GM10266 (cell line): Measurements from ENCODE around the gene RPS23.

Source experiments
- DNase-seq: peaks from one replicate; pipeline ENCODE4 v3.0.0; 2012; ENCODE audit errors: extremely low spot score
- CTCF ChIP-seq: IDR thresholded peaks from 2 replicates; pipeline ENCODE4 v1.5.1; 2012; ENCODE audit warnings: mild to moderate bottlenecking, low read depth; ENCODE audit not compliant: control insufficient read depth, insufficient read depth; ENCODE audit errors: missing control alignments

RPS23 gene

GRCh38 chr5:82301190-82301589, 23.0 kb upstream of the RPS23 start:
- no peak for TF ChIP-seq CTCF
- no peak for DNase-seq

GRCh38 chr5:82298668-82299067, 20.5 kb upstream of the RPS23 start:
- DNase-seq = no peak
- no peak for TF ChIP-seq CTCF

GRCh38 chr5:82297711-82298110, 19.6 kb upstream of the RPS23 start:
- no peak for TF ChIP-seq CTCF
- DNase-seq = no peak

- no peak for TF ChIP-seq CTCF
- DNase-seq = no peak
These were observed 18.8 kb upstream of the RPS23 start for GRCh38 chr5:82296929-82297328.

- no peak for DNase-seq
These were observed 17.9 kb upstream of the RPS23 start for GRCh38 chr5:82295959-82296531.

GRCh38 chr5:82295144-82295543, 17.0 kb upstream of the RPS23 start:
- no peak for TF ChIP-seq CTCF
- no peak for DNase-seq

More at GRCh38 chr5:82295959-82296531, 17.9 kb upstream of the RPS23 start:
- TF ChIP-seq CTCF = no peak

GRCh38 chr5:82291420-82291819, 13.3 kb upstream of the RPS23 start:
- TF ChIP-seq CTCF = no peak
- no peak for DNase-seq
